Liver (tissue), 9 donors: Measurements from ENCODE around the gene IFITM10. TPM values are rescaled to one million over a fixed set of nuclear protein-coding genes. Genes with fewer than 3 reads are reported as not detected.

ENCODE experiments used
- DNase-seq: peaks from one replicate; pipeline ENCODE4 v3.0.0-alpha.2; 2017; ENCODE audit warnings: low spot score
- H3K27ac ChIP-seq, 2 donors: one replicate each; pipeline ENCODE4 v1.7.0; 2013; ENCODE audit warnings: inconsistent platforms in 2 of 2, low read length in 2 of 2, control low read depth in 1 of 2, low read depth in 1 of 2, mild to moderate bottlenecking in 1 of 2
- H3K27me3 ChIP-seq, 4 donors: one replicate each; pipeline versions ENCODE4 v1.6.1 to v1.7.0; 2013; ENCODE audit warnings: low read length in 3 of 4, inconsistent platforms in 1 of 4, mild to moderate bottlenecking in 1 of 4, moderate library complexity in 1 of 4; ENCODE audit not compliant: control insufficient read depth in 4 of 4, insufficient read depth in 4 of 4
- H3K36me3 ChIP-seq, 4 donors: one replicate each; pipeline versions ENCODE4 v1.6.1 to v1.7.0; 2013; ENCODE audit warnings: low read length in 3 of 4, mild to moderate bottlenecking in 3 of 4, low read depth in 1 of 4, moderate library complexity in 1 of 4; ENCODE audit not compliant: control insufficient read depth in 4 of 4, insufficient read depth in 3 of 4
- H3K4me1 ChIP-seq, 4 donors: one replicate each; pipeline versions ENCODE4 v1.6.1 to v1.7.0; 2013; ENCODE audit warnings: low read length in 3 of 4, mild to moderate bottlenecking in 3 of 4, moderate library complexity in 1 of 4; ENCODE audit not compliant: control insufficient read depth in 4 of 4, insufficient read depth in 4 of 4
- H3K4me3 ChIP-seq, 3 donors: one replicate each; pipeline versions ENCODE4 v1.6.1 to v1.7.0; 2013; ENCODE audit warnings: low read length in 3 of 3, control low read depth in 1 of 3, low read depth in 1 of 3, mild to moderate bottlenecking in 1 of 3
- H3K9ac ChIP-seq, 2 donors: one replicate each; pipeline ENCODE4 v1.7.0; 2013; ENCODE audit warnings: low read length in 2 of 2, mild to moderate bottlenecking in 2 of 2, moderate library complexity in 2 of 2, control low read depth in 1 of 2, low read depth in 1 of 2
- H3K9me3 ChIP-seq, 4 donors: one replicate each; pipeline versions ENCODE4 v1.6.1 to v1.7.0; 2013; ENCODE audit warnings: low read length in 3 of 4; ENCODE audit not compliant: control insufficient read depth in 4 of 4
- ATF3 ChIP-seq: IDR thresholded peaks from 2 replicates; pipeline ENCODE4 v1.6.1; 2016; ENCODE audit warnings: antibody characterized with exemption
- EGR1 ChIP-seq, 2 donors: IDR thresholded peaks; 2 replicates each; pipeline ENCODE4 v1.6.1; 2016 to 2018; ENCODE audit warnings: antibody characterized with exemption in 2 of 2, low read depth in 2 of 2
- FOXA1 ChIP-seq: IDR thresholded peaks from 2 replicates; pipeline ENCODE4 v1.6.1; 2016; ENCODE audit warnings: antibody characterized with exemption
- FOXA2 ChIP-seq: IDR thresholded peaks from 2 replicates; pipeline ENCODE4 v1.6.1; 2016; ENCODE audit warnings: antibody characterized with exemption
- GABPA ChIP-seq, 2 donors: IDR thresholded peaks in 1 of 2; conservative IDR thresholded peaks in 1 of 2; 2 replicates each; pipeline ENCODE4 v1.6.1; 2016; ENCODE audit warnings: antibody characterized with exemption in 2 of 2, mild to moderate bottlenecking in 1 of 2, moderate library complexity in 1 of 2
- HNF4A ChIP-seq, 2 donors: conservative IDR thresholded peaks; 2 replicates each; pipeline ENCODE4 v1.6.1; 2016; ENCODE audit warnings: antibody characterized with exemption in 2 of 2, mild to moderate bottlenecking in 2 of 2
- HNF4G ChIP-seq: IDR thresholded peaks from 2 replicates; pipeline ENCODE4 v1.6.1; 2016; ENCODE audit warnings: antibody characterized with exemption
- JUND ChIP-seq, 2 donors: IDR thresholded peaks; 2 replicates each; pipeline ENCODE4 v1.6.1; 2016; ENCODE audit warnings: antibody characterized with exemption in 2 of 2
- NR2F2 ChIP-seq: IDR thresholded peaks from 2 replicates; pipeline ENCODE4 v1.6.1; 2016; ENCODE audit warnings: antibody characterized with exemption
- RAD21 ChIP-seq, 2 donors: IDR thresholded peaks; 2 replicates each; pipeline ENCODE4 v1.6.1; 2016; ENCODE audit warnings: antibody characterized with exemption in 2 of 2, mild to moderate bottlenecking in 2 of 2
- RXRA ChIP-seq, 2 donors: IDR thresholded peaks; 2 replicates each; pipeline ENCODE4 v1.6.1; 2017 to 2018; ENCODE audit warnings: antibody characterized with exemption in 2 of 2, mild to moderate bottlenecking in 1 of 2
- SP1 ChIP-seq: IDR thresholded peaks from 2 replicates; pipeline ENCODE4 v1.6.1; 2018; ENCODE audit warnings: antibody characterized with exemption, mild to moderate bottlenecking
- TAF1 ChIP-seq: conservative IDR thresholded peaks from 2 replicates; pipeline ENCODE4 v1.6.1; 2016; ENCODE audit warnings: antibody characterized with exemption, mild to moderate bottlenecking
- YY1 ChIP-seq: IDR thresholded peaks from 2 replicates; pipeline ENCODE4 v1.6.1; 2016; ENCODE audit warnings: antibody characterized with exemption, mild to moderate bottlenecking
- WGBS: extraction: QIAGEN DNeasy Blood & Tissue Kit; methylation state at CpG from one replicate; pipeline ENCODE4 v1.1.7; 2013; 5-methylcytosine and 5-hydroxymethylcytosine counted together
- polyA plus RNA-seq, 2 donors: library from polyadenylated mRNA; stranded (reverse) in 1 of 2; unstranded in 1 of 2; fragments of 200-250 nt in 1 of 2; fragments of >200 nt in 1 of 2; fragmentation: Nextera tagmentation in 1 of 2; extraction: Ambion mirVana in 1 of 2; gene quantifications; one replicate each; pipeline versions ENCODE4 v1.2.1 to v1.2.3, GENCODE V29; 2013 to 2015
- total RNA-seq, 2 donors: library from RNA; depleted of rRNA; stranded (reverse); fragments of >200 nt; gene quantifications; one replicate each; pipeline ENCODE4 v1.2.3, GENCODE V29; 2014
- TF ChIP-seq, protein P1 (sequence below): IDR thresholded peaks from 2 replicates; pipeline ENCODE4 v1.6.1; 2016; ENCODE audit warnings: antibody characterized with exemption
- TF ChIP-seq, protein P2 (sequence below): IDR thresholded peaks from 2 replicates; pipeline ENCODE4 v1.6.1; 2016; ENCODE audit warnings: antibody characterized with exemption, mild to moderate bottlenecking
- TF ChIP-seq, protein P3 (sequence below): IDR thresholded peaks from 2 replicates; pipeline ENCODE4 v1.6.1; 2016; ENCODE audit warnings: antibody characterized with exemption
- donor health status: healthy.
- donor health status: healthy.
- donor health status: healthy.
- donor health status: healthy.
- donor health status: healthy.

The IFITM10 gene
- total and polyA plus RNA-seq, 4 donors = 0.14 to 8.5 (median 1.8) TPM

GRCh38 chr11:1754376-1755150 lies 4.2 kb upstream of the IFITM10 start:
- peaks cover 14 to 52% (median 29%) of the 10 kb centered on the region in 4 donors for H3K4me1 ChIP-seq
- H3K36me3 ChIP-seq = peaks cover 0 to 34% (median 23%) of the 10 kb centered on the region in 4 donors
- H3K9ac ChIP-seq = no peak overlapping the region
- H3K27ac ChIP-seq = no peak overlapping the region
- no peak for DNase-seq
- no peaks in the 10 kb centered on the region for H3K27me3 ChIP-seq
- WGBS = 92% methylated on average over 8 of the region's 8 CpGs
- H3K9me3 ChIP-seq = no peaks in the 10 kb centered on the region
- H3K4me3 ChIP-seq = no peak overlapping the region
- TF ChIP-seq HNF4A (conservative IDR thresholded peaks at IDR 0.05) = no peak
- TF ChIP-seq, protein P1, sequence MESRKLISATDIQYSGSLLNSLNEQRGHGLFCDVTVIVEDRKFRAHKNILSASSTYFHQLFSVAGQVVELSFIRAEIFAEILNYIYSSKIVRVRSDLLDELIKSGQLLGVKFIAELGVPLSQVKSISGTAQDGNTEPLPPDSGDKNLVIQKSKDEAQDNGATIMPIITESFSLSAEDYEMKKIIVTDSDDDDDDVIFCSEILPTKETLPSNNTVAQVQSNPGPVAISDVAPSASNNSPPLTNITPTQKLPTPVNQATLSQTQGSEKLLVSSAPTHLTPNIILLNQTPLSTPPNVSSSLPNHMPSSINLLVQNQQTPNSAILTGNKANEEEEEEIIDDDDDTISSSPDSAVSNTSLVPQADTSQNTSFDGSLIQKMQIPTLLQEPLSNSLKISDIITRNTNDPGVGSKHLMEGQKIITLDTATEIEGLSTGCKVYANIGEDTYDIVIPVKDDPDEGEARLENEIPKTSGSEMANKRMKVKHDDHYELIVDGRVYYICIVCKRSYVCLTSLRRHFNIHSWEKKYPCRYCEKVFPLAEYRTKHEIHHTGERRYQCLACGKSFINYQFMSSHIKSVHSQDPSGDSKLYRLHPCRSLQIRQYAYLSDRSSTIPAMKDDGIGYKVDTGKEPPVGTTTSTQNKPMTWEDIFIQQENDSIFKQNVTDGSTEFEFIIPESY = no peak
- TF ChIP-seq SP1 = no peak
- TF ChIP-seq JUND (IDR thresholded peaks at IDR 0.05) = no peak
- TF ChIP-seq GABPA (IDR thresholded peaks at IDR 0.05 in 1 of 2, conservative IDR thresholded peaks at IDR 0.05 in 1 of 2) = no peak
- TF ChIP-seq FOXA1 = no peak
- TF ChIP-seq NR2F2 = no peak
- no peak for TF ChIP-seq EGR1 (IDR thresholded peaks at IDR 0.05; ENCODE audit: low read depth in 2 of 2)
- TF ChIP-seq ATF3 = no peak
- no peak for TF ChIP-seq RXRA (IDR thresholded peaks at IDR 0.05)
- no peak for TF ChIP-seq FOXA2
- no peak for TF ChIP-seq YY1
- TF ChIP-seq, protein P2, sequence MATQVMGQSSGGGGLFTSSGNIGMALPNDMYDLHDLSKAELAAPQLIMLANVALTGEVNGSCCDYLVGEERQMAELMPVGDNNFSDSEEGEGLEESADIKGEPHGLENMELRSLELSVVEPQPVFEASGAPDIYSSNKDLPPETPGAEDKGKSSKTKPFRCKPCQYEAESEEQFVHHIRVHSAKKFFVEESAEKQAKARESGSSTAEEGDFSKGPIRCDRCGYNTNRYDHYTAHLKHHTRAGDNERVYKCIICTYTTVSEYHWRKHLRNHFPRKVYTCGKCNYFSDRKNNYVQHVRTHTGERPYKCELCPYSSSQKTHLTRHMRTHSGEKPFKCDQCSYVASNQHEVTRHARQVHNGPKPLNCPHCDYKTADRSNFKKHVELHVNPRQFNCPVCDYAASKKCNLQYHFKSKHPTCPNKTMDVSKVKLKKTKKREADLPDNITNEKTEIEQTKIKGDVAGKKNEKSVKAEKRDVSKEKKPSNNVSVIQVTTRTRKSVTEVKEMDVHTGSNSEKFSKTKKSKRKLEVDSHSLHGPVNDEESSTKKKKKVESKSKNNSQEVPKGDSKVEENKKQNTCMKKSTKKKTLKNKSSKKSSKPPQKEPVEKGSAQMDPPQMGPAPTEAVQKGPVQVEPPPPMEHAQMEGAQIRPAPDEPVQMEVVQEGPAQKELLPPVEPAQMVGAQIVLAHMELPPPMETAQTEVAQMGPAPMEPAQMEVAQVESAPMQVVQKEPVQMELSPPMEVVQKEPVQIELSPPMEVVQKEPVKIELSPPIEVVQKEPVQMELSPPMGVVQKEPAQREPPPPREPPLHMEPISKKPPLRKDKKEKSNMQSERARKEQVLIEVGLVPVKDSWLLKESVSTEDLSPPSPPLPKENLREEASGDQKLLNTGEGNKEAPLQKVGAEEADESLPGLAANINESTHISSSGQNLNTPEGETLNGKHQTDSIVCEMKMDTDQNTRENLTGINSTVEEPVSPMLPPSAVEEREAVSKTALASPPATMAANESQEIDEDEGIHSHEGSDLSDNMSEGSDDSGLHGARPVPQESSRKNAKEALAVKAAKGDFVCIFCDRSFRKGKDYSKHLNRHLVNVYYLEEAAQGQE = no peak
- TF ChIP-seq HNF4G = no peak

GRCh38 chr11:1753929-1754305 lies 3.5 kb upstream of the IFITM10 start:
- peaks cover 14 to 50% (median 28%) of the 10 kb centered on the region in 4 donors for H3K4me1 ChIP-seq
- no peak overlapping the region for H3K4me3 ChIP-seq
- 93% methylated on average over 14 of the region's 14 CpGs for WGBS
- H3K36me3 ChIP-seq = peaks cover 0 to 27% (median 22%) of the 10 kb centered on the region in 4 donors
- no peaks in the 10 kb centered on the region for H3K9me3 ChIP-seq
- no peak overlapping the region for H3K27ac ChIP-seq
- DNase-seq = no peak
- no peak overlapping the region for H3K9ac ChIP-seq
- no peaks in the 10 kb centered on the region for H3K27me3 ChIP-seq
- TF ChIP-seq HNF4A (conservative IDR thresholded peaks at IDR 0.05) = no peak
- TF ChIP-seq ATF3 = no peak
- TF ChIP-seq, protein P3, sequence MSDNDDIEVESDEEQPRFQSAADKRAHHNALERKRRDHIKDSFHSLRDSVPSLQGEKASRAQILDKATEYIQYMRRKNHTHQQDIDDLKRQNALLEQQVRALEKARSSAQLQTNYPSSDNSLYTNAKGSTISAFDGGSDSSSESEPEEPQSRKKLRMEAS = no peak
- TF ChIP-seq JUND (IDR thresholded peaks at IDR 0.05) = no peak
- TF ChIP-seq FOXA1 = no peak
- TF ChIP-seq GABPA (IDR thresholded peaks at IDR 0.05 in 1 of 2, conservative IDR thresholded peaks at IDR 0.05 in 1 of 2) = no peak
- TF ChIP-seq FOXA2 = no peak
- no peak for TF ChIP-seq TAF1
- no peak for TF ChIP-seq YY1
- no peak for TF ChIP-seq EGR1 (IDR thresholded peaks at IDR 0.05; ENCODE audit: low read depth in 2 of 2)
- TF ChIP-seq, protein P2 = no peak
- TF ChIP-seq RAD21 (IDR thresholded peaks at IDR 0.05) = no peak
- TF ChIP-seq, protein P1 = no peak
- TF ChIP-seq SP1 = no peak
- no peak for TF ChIP-seq RXRA (IDR thresholded peaks at IDR 0.05)
